T-helper 22 cell (primary cell): ENCODE data around the gene PRMT1.
A peak's percentile ranks its signal among the peaks of the same experiment; 100 is the strongest.
"Not testable (repeated sequence)": the region's sequence is repeated elsewhere in the genome, so short reads cannot be mapped to it uniquely, and the experiment has no call there.

Source experiments
- DNase-seq: peaks from one replicate; pipeline ENCODE4 v3.0.0-alpha.2; 2020; ENCODE audit warnings: low read depth

The PRMT1 gene

GRCh38 chr19:49688531-49689132, 11.6 kb downstream of the PRMT1 start:
- DNase-seq, result no peak

DNA sequence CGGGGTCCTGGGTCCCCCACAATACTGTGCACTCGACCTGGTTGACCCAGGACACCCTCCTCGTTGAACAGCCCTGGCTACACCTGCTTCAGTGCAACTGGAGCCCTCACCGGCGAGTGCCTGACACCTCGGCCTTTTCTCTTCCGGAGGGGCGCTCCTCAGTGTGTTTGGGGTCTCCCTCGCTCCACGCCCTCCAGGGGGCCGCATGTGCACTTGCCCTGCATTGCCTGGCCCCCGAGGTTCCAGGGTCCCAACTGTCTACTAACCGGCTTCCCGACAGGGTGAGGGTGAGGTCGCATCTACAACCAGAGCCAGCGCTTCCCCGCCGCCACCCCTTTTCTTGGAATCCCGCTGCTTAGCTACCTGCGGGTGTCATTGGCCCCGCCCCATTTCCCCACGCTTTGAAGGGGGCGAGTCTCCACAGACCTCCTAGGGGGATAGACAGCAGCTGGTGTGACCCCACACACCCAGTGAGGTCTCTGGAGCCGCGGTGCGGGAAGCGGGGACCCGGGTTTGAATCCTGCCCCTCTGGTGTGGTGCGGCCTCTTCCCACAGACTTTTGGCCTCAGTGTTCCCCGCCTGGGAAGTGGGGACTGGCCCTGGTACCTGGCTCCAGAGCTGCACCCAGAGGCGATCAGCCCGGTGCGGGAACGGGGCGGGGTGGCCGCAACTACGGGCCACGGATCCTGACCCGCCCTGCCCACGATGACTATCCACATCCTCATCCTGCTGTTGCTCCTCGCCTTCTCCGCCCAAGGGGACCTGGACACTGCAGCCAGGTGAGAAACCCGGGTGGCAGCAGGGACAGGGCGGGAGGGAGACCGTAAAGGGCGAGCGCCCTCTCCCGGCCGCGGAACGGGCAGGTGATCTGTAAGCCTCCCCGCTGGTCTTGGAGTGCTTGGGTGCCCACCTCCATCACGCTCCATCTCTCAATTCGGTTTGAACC, 12.3 kb downstream of the PRMT1 start, which contains the start of gene ADM5:
TSS of gene ADM5 (plus strand) at position 462 of the 946 bp plus-strand sequence. CDS start at position 706, 244 bp downstream.
- no peak for DNase-seq

DNA sequence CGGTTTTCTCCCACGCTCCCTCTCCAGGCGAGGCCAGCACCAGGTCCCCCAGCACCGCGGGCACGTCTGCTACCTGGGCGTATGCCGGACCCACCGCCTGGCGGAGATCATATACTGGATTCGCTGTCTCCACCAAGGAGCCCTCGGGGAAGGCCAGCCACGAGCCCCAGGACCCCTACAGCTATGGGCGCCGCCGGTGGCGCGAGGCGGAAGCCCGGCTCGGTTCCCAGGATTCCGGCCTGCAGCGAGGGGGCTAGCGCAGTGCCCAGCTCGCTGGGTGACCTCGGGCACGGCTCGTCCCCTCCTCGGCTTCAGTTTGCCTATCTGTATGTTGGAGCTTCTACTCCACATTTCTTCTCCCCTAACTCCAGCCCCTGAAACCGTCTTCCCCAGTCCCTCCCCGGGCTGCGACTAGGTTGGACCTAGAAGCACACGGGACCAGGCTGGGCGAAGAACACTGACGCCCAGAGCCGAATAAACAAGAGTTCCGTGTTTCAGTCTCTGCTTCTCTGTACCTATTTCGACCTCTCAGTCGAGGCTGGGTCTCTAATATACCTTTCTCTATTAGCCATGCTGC, 13.1 kb downstream of the PRMT1 start:
- no peak for DNase-seq

- DNase-seq, result peak; percentile 33
These were observed 13.7 kb downstream of the PRMT1 start, which contains the start of gene CPT1C for GRCh38 chr19:49690656-49691242. CPT1C (plus strand) TSS chr19:49691116; CDS start chr19:49692253, 1,137 bp downstream.

GRCh38 chr19:49691243-49692146, 14.4 kb downstream of the PRMT1 start:
- DNase-seq, result no peak

- DNase-seq, result no peak
These were observed 15.1 kb downstream of the PRMT1 start for GRCh38 chr19:49692147-49692506.

- no peak for DNase-seq
These were observed 19.0 kb downstream of the PRMT1 start for GRCh38 chr19:49696115-49696514.

GRCh38 chr19:49696865-49697264, 19.8 kb downstream of the PRMT1 start:
- no peak for DNase-seq

GRCh38 chr19:49699364-49699763, 22.3 kb downstream of the PRMT1 start:
- no peak for DNase-seq

DNA sequence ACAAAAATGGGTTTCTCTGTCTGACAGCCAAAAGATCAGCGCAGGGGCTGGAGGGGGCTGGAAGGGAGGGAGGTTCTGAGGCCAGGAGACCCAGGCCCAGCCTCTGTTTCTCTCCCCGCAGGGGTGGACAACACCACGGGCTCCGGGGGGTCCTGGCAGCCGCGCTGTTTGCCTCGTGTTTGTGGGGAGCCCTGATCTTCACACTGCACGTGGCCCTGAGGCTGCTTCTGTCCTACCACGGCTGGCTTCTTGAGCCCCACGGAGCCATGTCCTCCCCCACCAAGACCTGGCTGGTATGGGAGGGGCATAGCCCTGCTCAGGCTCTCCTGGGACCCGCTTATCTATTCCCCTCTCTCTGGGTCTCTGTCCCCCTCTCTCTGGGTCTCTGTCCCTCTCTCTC, 23.5 kb downstream of the PRMT1 start:
- no peak for DNase-seq

- no peak for DNase-seq
These were observed 24.3 kb downstream of the PRMT1 start for GRCh38 chr19:49701271-49701786.

- DNase-seq, result no peak
These were observed 28.0 kb downstream of the PRMT1 start for GRCh38 chr19:49704888-49705642.

GRCh38 chr19:49705919-49706318, 28.8 kb downstream of the PRMT1 start:
- DNase-seq, result no peak

DNA sequence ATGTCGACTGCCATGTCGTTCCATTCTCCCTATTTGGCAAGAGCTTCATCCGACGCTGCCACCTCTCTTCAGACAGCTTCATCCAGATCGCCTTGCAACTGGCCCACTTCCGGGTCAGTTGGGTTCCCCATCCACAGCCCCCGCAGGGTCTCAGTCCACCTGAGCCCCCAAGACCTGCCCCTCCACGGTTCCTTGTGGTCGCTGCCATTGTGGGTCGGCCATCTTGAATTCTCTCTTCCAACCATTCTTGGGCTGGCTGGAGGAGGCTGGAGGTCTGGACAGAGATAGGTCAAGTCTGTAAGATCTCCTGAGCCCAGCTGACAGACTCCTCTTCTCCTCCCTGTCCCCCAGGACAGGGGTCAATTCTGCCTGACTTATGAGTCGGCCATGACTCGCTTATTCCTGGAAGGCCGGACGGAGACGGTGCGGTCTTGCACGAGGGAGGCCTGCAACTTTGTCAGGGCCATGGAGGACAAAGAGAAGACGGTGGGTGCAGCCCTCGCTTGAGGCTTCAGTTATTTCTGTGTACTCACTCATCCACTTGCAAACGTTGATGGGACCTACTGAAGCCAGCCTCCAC, 33.4 kb downstream of the PRMT1 start:
- no peak for DNase-seq

DNA sequence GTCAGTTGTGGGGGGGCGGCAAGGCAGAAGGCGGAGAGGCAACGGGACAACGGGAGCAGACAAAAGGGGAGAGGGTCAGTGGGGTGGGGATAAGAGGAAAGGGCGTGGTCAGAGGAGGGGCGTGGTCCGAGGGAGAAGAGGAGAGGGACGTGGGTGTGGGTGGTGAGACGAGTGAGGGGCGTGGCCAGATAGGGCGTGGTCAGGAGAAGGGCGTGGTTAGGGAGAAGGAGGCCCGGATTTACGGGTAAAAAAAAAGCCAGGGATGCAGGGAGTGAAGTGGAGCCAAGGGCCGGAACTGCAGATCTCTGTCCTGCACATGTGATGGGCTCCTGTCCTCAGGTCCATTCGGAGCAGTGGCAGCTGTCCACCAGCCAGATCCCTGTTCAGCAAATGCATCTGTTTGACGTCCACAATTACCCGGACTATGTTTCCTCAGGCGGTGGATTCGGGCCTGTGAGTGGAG, 35.4 kb downstream of the PRMT1 start:
- DNase-seq, result no peak

GRCh38 chr19:49713236-49713845, 36.3 kb downstream of the PRMT1 start:
- DNase-seq, result no peak

DNA sequence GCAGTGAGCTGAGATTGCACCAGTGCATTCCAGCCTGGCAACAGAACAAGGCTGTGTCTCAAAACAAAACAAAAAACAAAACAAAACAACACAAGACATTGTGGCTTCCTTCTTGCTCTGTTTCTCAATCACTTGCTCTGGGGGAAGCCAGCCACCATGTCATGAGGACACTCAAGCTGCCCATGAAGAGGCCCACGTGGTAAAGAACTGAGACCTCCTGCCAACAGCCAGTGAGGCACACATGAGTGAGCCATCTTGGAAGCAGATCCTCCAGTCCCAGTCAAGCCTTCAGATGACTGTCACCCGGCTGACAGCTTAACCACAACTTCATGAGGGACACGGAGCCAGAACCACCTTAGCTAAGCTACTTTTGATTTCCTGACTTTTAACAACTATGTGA, 39.1 kb downstream of the PRMT1 start:
- DNase-seq, result no peak

GRCh38 chr19:49718511-49718910, 41.4 kb downstream of the PRMT1 start:
- no peak for DNase-seq

DNA sequence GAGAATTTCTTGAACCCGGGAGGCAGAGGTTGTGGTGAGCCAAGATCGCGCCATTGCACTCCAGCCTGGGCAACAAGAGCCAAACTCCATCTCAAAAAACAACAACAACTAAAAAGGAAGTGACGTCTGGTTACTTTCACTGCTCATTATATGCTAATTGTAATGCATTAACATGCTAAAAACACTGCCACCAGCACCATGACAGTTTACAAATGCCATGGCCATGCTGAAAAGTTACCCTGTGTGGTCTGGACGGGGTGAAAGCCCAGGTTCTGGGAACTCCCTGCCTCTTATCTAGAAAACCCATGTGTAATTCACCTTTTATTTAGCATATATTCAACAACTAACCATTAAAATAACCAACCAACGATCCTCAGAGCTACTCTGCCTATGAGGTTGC, 41.9 kb downstream of the PRMT1 start:
- DNase-seq, result no peak

DNA sequence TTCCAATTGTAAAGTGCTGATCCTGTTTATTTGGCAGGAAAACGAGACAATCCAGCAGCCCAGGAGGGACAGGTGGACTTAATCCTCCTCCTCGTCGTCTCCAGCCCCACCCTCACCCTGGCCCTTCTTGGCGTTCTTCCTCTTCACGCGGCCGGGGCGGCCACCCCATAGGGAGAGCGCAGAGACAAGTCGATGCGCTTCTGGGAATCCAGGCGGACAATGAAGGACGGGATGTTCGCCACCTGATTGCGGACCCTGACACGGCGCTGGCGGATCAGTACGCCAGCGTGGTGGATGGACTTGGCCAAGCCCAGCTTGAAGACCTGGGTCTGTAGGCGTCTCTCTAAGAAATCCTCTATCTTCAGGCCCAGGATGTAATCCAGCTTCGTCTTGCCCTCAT, 42.3 kb downstream of the PRMT1 start:
- DNase-seq, result not testable (repeated sequence)
